Activated naive CD4-positive, alpha-beta T cell treated with anti-CD3 and anti-CD28 coated beads for 36 hours (primary cell): ENCODE data around the gene CD300A. TPM values are rescaled to one million over a fixed set of nuclear protein-coding genes. Genes with fewer than 3 reads are reported as not detected.
"Not testable (repeated sequence)": the region's sequence is repeated elsewhere in the genome, so short reads cannot be mapped to it uniquely, and the experiment has no call there.

ENCODE experiments used
- CTCF ChIA-PET: fragments of 350-600 bp; sonication (Branson Sonifier 250); formaldehyde crosslinking; loops from one replicate; lab custom pipeline; 2021; ENCODE audit warnings: antibody characterized with exemption; lab: Charles Lee
- DNase-seq: peaks from one replicate; pipeline ENCODE4 v3.0.0-alpha.2; 2020
- H3K27ac Mint-ChIP-seq: one replicate; pipeline ENCODE4 v1.8.0; 2021; ENCODE audit warnings: mild to moderate bottlenecking, mixed read lengths
- H3K27me3 Mint-ChIP-seq: one replicate; pipeline ENCODE4 v1.8.0; 2021; ENCODE audit warnings: low read depth, mixed read lengths
- H3K36me3 Mint-ChIP-seq: one replicate; pipeline ENCODE4 v1.8.0; 2021; ENCODE audit warnings: low read depth, mixed read lengths
- H3K4me1 Mint-ChIP-seq: one replicate; pipeline ENCODE4 v1.8.0; 2021; ENCODE audit warnings: low read depth, mixed read lengths
- H3K4me3 Mint-ChIP-seq: one replicate; pipeline ENCODE4 v1.8.0; 2021; ENCODE audit warnings: mild to moderate bottlenecking, moderate library complexity, mixed read lengths
- H3K9me3 Mint-ChIP-seq: one replicate; pipeline ENCODE4 v1.8.0; 2021; ENCODE audit warnings: mixed read lengths
- intact Hi-C: fragments of 100-400 bp; cut with micrococcal nuclease; formaldehyde crosslinking; loops from one replicate; pipeline ENCODE4 v1.15.1; 2023
- total RNA-seq, 2 experiments: library from RNA; stranded (reverse); gene quantifications; one replicate each; pipeline ENCODE4 v1.2.3, GENCODE V29; 2021

Gene CD300A
- total RNA-seq, 2 experiments from 2014 or later = 1.3 to 1.8 TPM

DNA sequence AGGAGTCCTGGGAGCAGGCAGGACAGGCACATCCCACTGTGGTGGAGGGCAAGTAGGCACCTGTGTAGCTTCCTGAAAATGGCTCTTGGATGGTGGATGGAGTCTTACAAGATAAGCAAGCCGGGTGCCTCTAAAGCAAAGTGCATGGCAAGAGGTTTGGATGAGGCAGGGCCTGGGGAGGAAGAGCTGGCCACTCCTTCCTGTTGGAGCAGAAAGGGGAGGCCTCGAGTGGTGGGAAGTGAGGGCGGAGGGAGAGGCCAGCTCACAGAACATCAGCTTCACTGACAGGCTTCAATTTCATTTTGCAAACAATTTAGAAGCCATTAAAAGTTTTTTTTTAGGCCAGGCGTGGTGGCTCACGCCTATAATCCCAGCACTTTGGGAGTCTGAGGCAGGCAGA lies 31.0 kb downstream of the CD300A start:
- peaks cover 2% of the 10 kb centered on the region for H3K27me3 Mint-ChIP-seq
- H3K36me3 Mint-ChIP-seq = no peaks in the 10 kb centered on the region

GRCh38 chr17:74499992-74500391 lies 33.6 kb downstream of the CD300A start:
- no peaks in the 10 kb centered on the region for H3K4me1 Mint-ChIP-seq
- intact Hi-C loops = no loop called here
- no peak overlapping the region for H3K4me3 Mint-ChIP-seq
- no peaks in the 10 kb centered on the region for H3K27me3 Mint-ChIP-seq
- no peak for DNase-seq
- no peak overlapping the region for H3K27ac Mint-ChIP-seq
- H3K36me3 Mint-ChIP-seq = no peaks in the 10 kb centered on the region
- CTCF ChIA-PET = interaction anchor here (1.2 kb wide), 1 partner anchor 121 kb away, joined by 4 read pairs; no protein-coding TSS in a partner anchor
- no peaks in the 10 kb centered on the region for H3K9me3 Mint-ChIP-seq

More for the DNA sequence above, 31.0 kb downstream of the CD300A start:
- Mint-ChIP-seq H3K27ac (no peak overlapping the region), H3K4me1 (no peaks in the 10 kb centered on the region), H3K9me3 (no peaks in the 10 kb centered on the region), H3K4me3 (no peak overlapping the region)
- DNase-seq = no peak
- intact Hi-C loops = no loop called here
- CTCF ChIA-PET = interaction anchor here (1.1 to 3.2 kb wide), 3 partner anchors 14 to 129 kb away, joined by 4 to 20 read pairs (median 5); no protein-coding TSS in a partner anchor

GRCh38 chr17:74502861-74503260 lies 36.4 kb downstream of the CD300A start:
- no peak overlapping the region for H3K4me3 Mint-ChIP-seq
- no peaks in the 10 kb centered on the region for H3K4me1 Mint-ChIP-seq
- H3K36me3 Mint-ChIP-seq = no peaks in the 10 kb centered on the region
- DNase-seq = no peak
- H3K27ac Mint-ChIP-seq = no peak overlapping the region
- CTCF ChIA-PET = interaction anchor here (1.0 kb wide), 1 partner anchor 46 kb away, joined by 3 read pairs; no protein-coding TSS in a partner anchor
- H3K9me3 Mint-ChIP-seq = no peaks in the 10 kb centered on the region
- intact Hi-C loops = no loop called here
- no peaks in the 10 kb centered on the region for H3K27me3 Mint-ChIP-seq

- H3K27me3 Mint-ChIP-seq, H3K4me3 Mint-ChIP-seq, CTCF ChIA-PET, H3K27ac Mint-ChIP-seq, DNase-seq, H3K4me1 Mint-ChIP-seq, H3K36me3 Mint-ChIP-seq, intact Hi-C loops, H3K9me3 Mint-ChIP-seq: not testable (repeated sequence)
Measured at GRCh38 chr17:74503949-74504348, 37.5 kb downstream of the CD300A start.

DNA sequence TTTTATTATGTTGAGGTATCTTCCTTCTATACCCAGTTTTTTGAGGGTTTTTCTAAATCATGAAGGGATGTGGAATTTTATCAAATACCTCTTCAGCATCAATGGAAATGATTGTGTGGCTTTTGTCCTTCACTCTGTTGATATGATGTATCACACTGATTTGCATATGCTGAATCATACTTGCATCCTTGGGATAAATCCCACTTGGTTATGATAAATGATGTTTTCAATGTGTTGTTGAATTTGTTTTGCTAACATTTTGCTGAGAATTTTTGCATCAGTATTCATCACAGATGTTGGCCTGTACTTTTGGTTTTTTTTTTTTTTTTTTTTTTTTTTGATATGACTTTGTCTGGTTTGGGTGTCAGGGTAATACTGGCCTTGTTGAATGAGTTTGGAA lies 41.7 kb downstream of the CD300A start:
- H3K4me3 Mint-ChIP-seq = no peak overlapping the region
- intact Hi-C loops = no loop called here
- peaks cover 2% of the 10 kb centered on the region for H3K27me3 Mint-ChIP-seq
- peaks cover 9% of the 10 kb centered on the region for H3K4me1 Mint-ChIP-seq
- no peak for DNase-seq
- H3K27ac Mint-ChIP-seq = no peak overlapping the region
- CTCF ChIA-PET = no interaction called here
- H3K36me3 Mint-ChIP-seq = no peaks in the 10 kb centered on the region
- H3K9me3 Mint-ChIP-seq = no peaks in the 10 kb centered on the region

- H3K4me3 Mint-ChIP-seq = no peak overlapping the region
- H3K36me3 Mint-ChIP-seq = peaks cover 10% of the 10 kb centered on the region
- H3K27ac Mint-ChIP-seq = no peak overlapping the region
- peaks cover 12% of the 10 kb centered on the region for H3K9me3 Mint-ChIP-seq
- CTCF ChIA-PET = interaction anchor here (0.9 to 1.7 kb wide), 3 partner anchors 15 to 310 kb away, joined by 3 to 4 read pairs (median 4); partner anchors contain the start of gene CD300LB
- peaks cover 14% of the 10 kb centered on the region for H3K27me3 Mint-ChIP-seq
- DNase-seq = no peak
- intact Hi-C loops = no loop called here
- peaks cover 20% of the 10 kb centered on the region for H3K4me1 Mint-ChIP-seq
Measured at GRCh38 chr17:74512036-74512435, 45.6 kb downstream of the CD300A start.

DNA sequence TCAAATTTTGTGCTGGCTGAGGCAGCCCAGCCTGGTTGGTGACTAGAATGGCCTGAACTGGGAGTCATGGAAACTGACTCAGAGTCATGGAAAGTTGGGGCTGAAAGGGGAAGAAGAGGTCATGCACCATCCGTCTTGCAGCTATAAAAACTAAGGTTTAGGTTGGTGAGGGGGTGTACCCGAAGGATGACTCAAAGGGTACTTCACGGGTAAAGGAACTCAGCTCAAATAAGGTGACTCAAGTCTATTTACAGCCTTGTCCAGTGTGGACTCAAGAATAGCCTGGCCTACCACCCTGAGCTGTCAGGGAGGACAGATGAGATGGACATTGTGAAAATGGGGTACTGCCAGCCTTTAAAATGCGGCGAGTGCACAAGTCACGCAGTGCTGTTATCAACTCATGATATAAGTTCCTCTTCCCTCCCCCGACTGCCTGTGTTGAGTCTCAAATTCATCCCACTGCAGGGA lies 46.2 kb downstream of the CD300A start:
- Mint-ChIP-seq H3K27me3 (peaks cover 16% of the 10 kb centered on the region), H3K27ac (no peak overlapping the region), H3K4me3 (no peak overlapping the region), H3K36me3 (peaks cover 10% of the 10 kb centered on the region), H3K4me1 (peaks cover 20% of the 10 kb centered on the region), H3K9me3 (peaks cover 12% of the 10 kb centered on the region)
- CTCF ChIA-PET = interaction anchor here (1.0 to 1.7 kb wide), 2 partner anchors 16 to 310 kb away, joined by 3 to 4 read pairs; no protein-coding TSS in a partner anchor
- intact Hi-C loops = no loop called here
- peak; percentile 61 for DNase-seq

- CTCF ChIA-PET = no interaction called here
- Mint-ChIP-seq H3K4me1 (peaks cover 20% of the 10 kb centered on the region), H3K36me3 (peaks cover 10% of the 10 kb centered on the region), H3K27ac (peak overlapping the region; percentile 83), H3K9me3 (peaks cover 18% of the 10 kb centered on the region), H3K27me3 (peaks cover 16% of the 10 kb centered on the region), H3K4me3 (peak overlapping the region; percentile 51)
- peak; percentile 81 for DNase-seq
- intact Hi-C loops = loop anchor here (2.0 kb wide), 1 partner anchor 47 kb away; the partner anchor contains the start of gene CD300A
Measured at GRCh38 chr17:74513987-74514631, 47.7 kb downstream of the CD300A start.

DNA sequence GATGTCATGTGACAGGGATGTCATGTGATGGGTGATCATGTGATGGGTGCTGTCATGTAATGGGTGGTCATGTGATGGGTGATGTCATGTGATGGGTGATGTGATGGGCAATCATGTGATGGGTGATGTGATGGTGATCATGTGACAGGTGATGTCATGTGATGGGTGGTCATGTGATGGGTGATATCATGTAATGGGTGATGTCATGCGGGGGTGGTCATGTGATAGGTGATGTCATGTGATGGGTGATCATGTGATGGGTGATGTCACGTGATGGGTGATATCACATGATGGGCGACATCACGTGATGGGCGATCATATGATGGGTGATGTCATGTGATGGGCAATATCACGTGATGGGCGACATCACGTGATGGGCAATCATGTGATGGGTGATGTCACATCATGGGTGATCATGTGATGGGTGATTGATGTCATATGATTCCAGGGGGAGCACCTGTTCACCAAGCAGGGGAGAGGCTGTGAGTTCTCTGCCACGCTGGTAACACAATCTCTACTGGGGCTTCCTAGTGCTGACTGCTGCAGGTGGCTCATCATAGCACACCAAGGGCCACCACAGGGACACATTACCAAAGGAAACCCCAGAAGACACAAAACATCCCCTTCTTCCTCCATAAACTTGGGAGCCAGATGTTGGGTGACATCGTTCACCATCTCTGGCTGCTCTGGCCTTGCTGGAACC lies 48.3 kb downstream of the CD300A start:
- peaks cover 16% of the 10 kb centered on the region for H3K27me3 Mint-ChIP-seq
- intact Hi-C loops = loop anchor here (2.0 kb wide), 1 partner anchor 48 kb away; the partner anchor contains the start of gene CD300A
- DNase-seq = no peak
- H3K36me3 Mint-ChIP-seq = peaks cover 10% of the 10 kb centered on the region
- peaks cover 18% of the 10 kb centered on the region for H3K9me3 Mint-ChIP-seq
- H3K27ac Mint-ChIP-seq = peak overlapping the region; percentile 83
- peaks cover 20% of the 10 kb centered on the region for H3K4me1 Mint-ChIP-seq
- CTCF ChIA-PET = no interaction called here
- H3K4me3 Mint-ChIP-seq = peak overlapping the region; percentile 51

DNA sequence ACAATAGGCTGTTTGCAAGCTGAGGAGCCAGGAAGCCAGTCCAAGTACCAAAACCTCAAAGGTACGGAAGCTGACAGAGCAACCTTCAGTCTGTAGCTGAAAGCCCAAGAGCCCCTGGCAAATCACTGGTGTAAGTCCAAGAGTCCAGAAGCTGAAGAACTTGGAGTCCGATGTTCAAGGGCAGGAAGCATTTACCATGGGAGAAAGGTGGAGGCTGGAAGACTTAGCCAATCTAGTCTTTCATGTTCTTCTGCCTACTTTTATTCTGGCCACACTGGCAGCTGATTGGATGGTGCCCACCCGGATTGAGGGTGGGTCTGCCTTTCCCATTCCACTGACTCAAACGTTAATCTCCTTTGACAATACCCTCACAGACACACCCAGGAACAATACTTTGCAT lies 49.5 kb downstream of the CD300A start:
- Mint-ChIP-seq H3K27me3 (peaks cover 21% of the 10 kb centered on the region), H3K4me3 (no peak overlapping the region), H3K4me1 (peaks cover 20% of the 10 kb centered on the region), H3K27ac (no peak overlapping the region), H3K9me3 (peaks cover 18% of the 10 kb centered on the region), H3K36me3 (peaks cover 10% of the 10 kb centered on the region)
- intact Hi-C loops = loop anchor here (2.0 kb wide), 1 partner anchor 49 kb away; the partner anchor contains the start of gene CD300A
- DNase-seq = no peak
- CTCF ChIA-PET = no interaction called here

DNA sequence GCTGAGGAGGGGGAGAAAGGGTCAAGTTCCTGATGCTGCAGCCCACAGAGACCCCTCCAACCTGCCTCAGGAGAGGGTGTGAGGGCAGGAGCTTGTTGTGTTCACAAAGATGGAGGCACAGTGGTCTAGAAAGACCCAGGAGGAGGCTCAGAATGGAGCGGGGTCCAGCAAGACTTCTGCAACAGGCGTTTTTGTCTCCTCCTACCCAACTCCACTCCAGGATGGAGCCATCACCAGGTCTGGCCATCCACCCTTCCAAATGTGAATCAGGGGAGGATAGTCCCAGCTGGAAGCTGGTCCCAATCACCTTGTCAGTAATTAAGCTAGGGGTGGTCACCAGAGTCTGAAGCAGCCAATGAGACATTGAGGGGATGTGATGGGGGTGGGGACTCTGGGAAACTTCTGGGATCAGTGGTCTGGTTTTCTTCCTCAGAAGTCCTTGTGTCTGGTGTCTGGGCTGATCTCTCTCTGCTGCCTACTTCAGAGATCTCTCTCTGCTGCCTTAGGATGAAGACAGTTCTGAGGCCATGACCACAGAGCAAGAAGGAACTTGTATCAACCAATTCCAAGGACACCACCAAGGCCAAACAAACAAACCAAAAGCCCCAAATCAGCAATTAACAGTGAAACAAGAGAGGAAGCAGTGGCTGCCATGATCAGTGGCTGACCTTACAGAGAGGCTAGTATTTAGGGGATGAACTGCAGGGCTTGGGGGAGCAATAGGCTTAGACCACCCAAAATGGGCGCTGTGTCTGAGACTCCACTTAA lies 50.3 kb downstream of the CD300A start:
- intact Hi-C loops = no loop called here
- Mint-ChIP-seq H3K27ac (no peak overlapping the region), H3K36me3 (peaks cover 10% of the 10 kb centered on the region), H3K9me3 (peaks cover 18% of the 10 kb centered on the region), H3K27me3 (peaks cover 29% of the 10 kb centered on the region), H3K4me1 (peaks cover 20% of the 10 kb centered on the region), H3K4me3 (no peak overlapping the region)
- CTCF ChIA-PET = interaction anchor here (0.7 kb wide), 1 partner anchor 19 kb away, joined by 6 read pairs; no protein-coding TSS in a partner anchor
- no peak for DNase-seq
